ENCODE results near the gene IL10RB. TPM values are rescaled to one million over a fixed set of nuclear protein-coding genes. Genes with fewer than 3 reads are reported as not detected.

Gene IL10RB
- total RNA-seq, 1 donor from 2014 or later, result 47.1 TPM

DNA sequence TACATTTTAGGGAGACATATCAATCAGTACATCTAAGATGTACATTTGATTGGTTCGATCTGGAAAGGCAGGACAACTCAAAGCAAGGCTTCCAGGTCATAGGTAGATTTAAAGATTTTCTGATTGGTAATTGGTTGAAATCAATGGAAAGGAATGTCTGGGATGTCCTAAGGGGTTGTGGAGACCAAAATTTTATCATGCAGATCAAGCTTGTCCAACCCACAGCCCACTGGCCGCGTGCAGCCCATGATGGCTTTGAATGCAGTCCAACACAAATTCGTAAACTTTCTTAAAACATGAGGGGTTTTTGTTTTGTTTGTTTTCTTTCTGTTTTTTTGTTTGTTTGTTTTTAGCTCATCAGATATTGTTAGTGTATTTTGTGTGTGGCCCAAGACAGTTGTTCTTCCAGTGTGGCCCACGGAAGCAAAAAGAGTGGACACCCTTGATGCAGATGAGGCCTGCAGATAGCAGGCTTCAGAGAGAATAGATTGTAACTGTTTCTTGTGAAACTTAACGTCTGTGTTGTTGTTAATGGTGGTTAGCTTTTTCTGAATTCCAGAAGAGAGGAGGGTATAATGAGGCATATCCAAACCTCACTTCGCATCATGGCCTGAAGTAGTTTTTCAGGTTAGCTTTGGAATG is 61.7 kb downstream of the IL10RB start:
- no peak for DNase-seq
- Histone ChIP-seq H3K9me3 (no peaks in the 10 kb centered on the region), H3K36me3 (peaks cover 5% of the 10 kb centered on the region), H3K4me3 (no peak overlapping the region), H3K4me1 (peaks cover 30% of the 10 kb centered on the region), H3K27ac (no peak overlapping the region), H3K27me3 (no peaks in the 10 kb centered on the region)
- intact Hi-C loops (cut with DNase I), result no loop called here
- no peak for ATAC-seq
- TF ChIP-seq, protein P1, sequence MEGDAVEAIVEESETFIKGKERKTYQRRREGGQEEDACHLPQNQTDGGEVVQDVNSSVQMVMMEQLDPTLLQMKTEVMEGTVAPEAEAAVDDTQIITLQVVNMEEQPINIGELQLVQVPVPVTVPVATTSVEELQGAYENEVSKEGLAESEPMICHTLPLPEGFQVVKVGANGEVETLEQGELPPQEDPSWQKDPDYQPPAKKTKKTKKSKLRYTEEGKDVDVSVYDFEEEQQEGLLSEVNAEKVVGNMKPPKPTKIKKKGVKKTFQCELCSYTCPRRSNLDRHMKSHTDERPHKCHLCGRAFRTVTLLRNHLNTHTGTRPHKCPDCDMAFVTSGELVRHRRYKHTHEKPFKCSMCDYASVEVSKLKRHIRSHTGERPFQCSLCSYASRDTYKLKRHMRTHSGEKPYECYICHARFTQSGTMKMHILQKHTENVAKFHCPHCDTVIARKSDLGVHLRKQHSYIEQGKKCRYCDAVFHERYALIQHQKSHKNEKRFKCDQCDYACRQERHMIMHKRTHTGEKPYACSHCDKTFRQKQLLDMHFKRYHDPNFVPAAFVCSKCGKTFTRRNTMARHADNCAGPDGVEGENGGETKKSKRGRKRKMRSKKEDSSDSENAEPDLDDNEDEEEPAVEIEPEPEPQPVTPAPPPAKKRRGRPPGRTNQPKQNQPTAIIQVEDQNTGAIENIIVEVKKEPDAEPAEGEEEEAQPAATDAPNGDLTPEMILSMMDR (IDR thresholded peaks at IDR 0.05), result no peak

- Histone ChIP-seq H3K4me3 (no peak overlapping the region), H3K36me3 (peaks cover 10% of the 10 kb centered on the region), H3K27me3 (no peaks in the 10 kb centered on the region), H3K9me3 (no peaks in the 10 kb centered on the region), H3K4me1 (peaks cover 26% of the 10 kb centered on the region), H3K27ac (no peak overlapping the region)
- DNase-seq, result no peak
- intact Hi-C loops (cut with DNase I), result no loop called here
- TF ChIP-seq, protein P1 (IDR thresholded peaks at IDR 0.05), result no peak
- peak; percentile 35 for ATAC-seq
Measured at GRCh38 chr21:33330726-33331125, 64.6 kb downstream of the IL10RB start.

DNA sequence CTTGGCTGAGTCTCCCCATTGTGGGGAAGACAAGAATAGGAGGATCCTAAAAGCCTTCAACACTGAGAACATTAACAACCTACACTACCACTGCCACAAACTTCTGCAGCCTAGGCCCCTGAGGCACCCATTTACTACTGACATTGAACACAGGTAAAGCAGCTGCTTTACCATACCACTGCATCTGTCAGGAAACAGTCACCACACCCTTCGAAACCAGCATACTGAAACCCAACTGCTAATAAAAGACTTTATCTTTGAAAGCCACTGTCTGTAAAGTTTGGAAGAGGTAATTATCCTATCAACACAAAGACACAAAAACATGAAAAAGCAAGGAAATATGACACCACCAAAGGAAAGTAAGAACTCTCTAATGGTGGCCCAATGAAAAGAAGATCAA is 66.0 kb downstream of the IL10RB start:
- Histone ChIP-seq H3K27ac (no peak overlapping the region), H3K4me3 (no peak overlapping the region), H3K4me1 (peaks cover 12% of the 10 kb centered on the region), H3K36me3 (peaks cover 18% of the 10 kb centered on the region), H3K9me3 (no peaks in the 10 kb centered on the region), H3K27me3 (no peaks in the 10 kb centered on the region)
- ATAC-seq (no peak), DNase-seq (no peak)
- TF ChIP-seq, protein P1 (IDR thresholded peaks at IDR 0.05), result no peak
- intact Hi-C loops (cut with DNase I), result no loop called here

- H3K4me1 ChIP-seq, result peaks cover 2% of the 10 kb centered on the region
- H3K9me3 ChIP-seq, result no peaks in the 10 kb centered on the region
- no peak overlapping the region for H3K27ac ChIP-seq
- no peak overlapping the region for H3K4me3 ChIP-seq
- TF ChIP-seq, protein P1 (IDR thresholded peaks at IDR 0.05), result no peak
- H3K36me3 ChIP-seq, result peaks cover 27% of the 10 kb centered on the region
- no peak for DNase-seq
- ATAC-seq, result no peak
- intact Hi-C loops (cut with DNase I), result no loop called here
- no peaks in the 10 kb centered on the region for H3K27me3 ChIP-seq
Measured at GRCh38 chr21:33334191-33334590, 68.0 kb downstream of the IL10RB start.

GRCh38 chr21:33334824-33335223 is 68.7 kb downstream of the IL10RB start:
- no peaks in the 10 kb centered on the region for H3K27me3 ChIP-seq
- no peak overlapping the region for H3K4me3 ChIP-seq
- intact Hi-C loops (cut with DNase I), result no loop called here
- DNase-seq (no peak), ATAC-seq (peak; percentile 20)
- TF ChIP-seq, protein P1 (IDR thresholded peaks at IDR 0.05), result no peak
- H3K36me3 ChIP-seq, result peaks cover 27% of the 10 kb centered on the region
- H3K4me1 ChIP-seq, result peaks cover 8% of the 10 kb centered on the region
- H3K27ac ChIP-seq, result no peak overlapping the region
- no peaks in the 10 kb centered on the region for H3K9me3 ChIP-seq

DNA sequence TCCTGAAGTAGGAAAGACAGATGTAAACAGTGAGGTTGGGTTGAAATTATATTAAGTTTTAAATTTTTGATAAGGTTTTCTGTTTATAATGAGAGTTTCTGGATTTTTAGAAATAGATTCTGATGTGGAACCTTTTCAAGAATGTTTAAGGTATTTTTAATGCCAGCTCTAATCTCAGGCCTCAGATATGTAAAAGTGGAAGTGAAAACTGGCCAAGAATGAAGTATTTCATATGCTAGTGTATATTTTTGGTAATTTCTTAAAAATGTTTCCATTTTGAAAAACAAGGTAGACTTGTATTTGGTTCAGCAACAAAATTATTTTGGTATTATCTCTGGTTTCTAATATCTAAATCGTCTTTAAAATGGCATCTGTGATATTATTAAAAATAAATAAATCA is 73.0 kb downstream of the IL10RB start:
- Histone ChIP-seq H3K4me1 (peaks cover 13% of the 10 kb centered on the region), H3K36me3 (peaks cover 54% of the 10 kb centered on the region), H3K9me3 (no peaks in the 10 kb centered on the region), H3K27ac (no peak overlapping the region), H3K27me3 (no peaks in the 10 kb centered on the region), H3K4me3 (no peak overlapping the region)
- TF ChIP-seq, protein P1 (IDR thresholded peaks at IDR 0.05), result no peak
- no peak for DNase-seq
- no peak for ATAC-seq
- intact Hi-C loops (cut with DNase I), result no loop called here

Data from upper lobe of right lung (tissue), 1 donor.